MM.1S (cell line): ENCODE data around the gene ATP6V1B1.

Source experiments
- DNase-seq: peaks from one replicate; pipeline ENCODE4 v3.0.0-alpha.2; 2015
- H2AFZ ChIP-seq: fragments of 300-600 bp; sonication (generic); 2 replicates; pipeline ENCODE4 v1.6.0; 2016; ENCODE audit warnings: antibody characterized with exemption, low read length
- H3F3A ChIP-seq: fragments of 300-600 bp; sonication (generic); 2 replicates; pipeline ENCODE4 v1.6.1; 2016; ENCODE audit warnings: mild to moderate bottlenecking, antibody characterized with exemption, low read length, moderate library complexity, mixed read lengths; ENCODE audit not compliant: insufficient read depth
- H3K27ac ChIP-seq: fragments of 300-600 bp; sonication (generic); 2 replicates; pipeline ENCODE4 v1.5.1; 2016; ENCODE audit warnings: mild to moderate bottlenecking, low read length
- H3K27me3 ChIP-seq: fragments of 300-600 bp; sonication (generic); replicated peaks from 2 replicates; pipeline ENCODE4 v1.6.0; 2016; ENCODE audit warnings: low read length; ENCODE audit not compliant: insufficient read depth
- H3K36me3 ChIP-seq: fragments of 300-600 bp; sonication (generic); replicated peaks from 2 replicates; pipeline ENCODE4 v1.6.1; 2016; ENCODE audit warnings: mild to moderate bottlenecking, low read length, mixed read lengths; ENCODE audit not compliant: insufficient read depth
- H3K4me1 ChIP-seq: fragments of 300-600 bp; sonication (generic); 2 replicates; pipeline ENCODE4 v1.6.1; 2016; ENCODE audit warnings: low read length, mixed read lengths
- H3K4me2 ChIP-seq: fragments of 300-600 bp; sonication (generic); 2 replicates; pipeline ENCODE4 v1.6.0; 2016; ENCODE audit warnings: low read depth, low read length
- H3K4me3 ChIP-seq: fragments of 300-600 bp; sonication (generic); 2 replicates; pipeline ENCODE4 v1.5.1; 2016; ENCODE audit warnings: low read length, mixed read lengths
- H3K79me2 ChIP-seq: fragments of 300-600 bp; sonication (generic); 2 replicates; pipeline ENCODE4 v1.6.1; 2016; ENCODE audit warnings: mixed run types, low read length, mixed read lengths
- H3K9ac ChIP-seq: fragments of 300-600 bp; sonication (generic); 2 replicates; pipeline ENCODE4 v1.6.1; 2016; ENCODE audit warnings: low read length, mixed read lengths
- H3K9me2 ChIP-seq: fragments of 300-600 bp; sonication (generic); replicated peaks from 2 replicates; pipeline ENCODE4 v1.6.1; 2016; ENCODE audit warnings: mild to moderate bottlenecking, low read length, mixed read lengths; ENCODE audit not compliant: insufficient read depth
- H3K9me3 ChIP-seq: fragments of 300-600 bp; sonication (generic); replicated peaks from 2 replicates; pipeline ENCODE4 v1.6.1; 2016; ENCODE audit warnings: mild to moderate bottlenecking, low read length, mixed read lengths; ENCODE audit not compliant: insufficient read depth
- H4K20me1 ChIP-seq: fragments of 300-600 bp; sonication (generic); 2 replicates; pipeline ENCODE4 v1.6.1; 2016; ENCODE audit warnings: mild to moderate bottlenecking, low read length, moderate library complexity, mixed read lengths; ENCODE audit not compliant: insufficient read depth
- EZH2 ChIP-seq: fragments of 300-600 bp; sonication (generic); optimal IDR thresholded peaks from 2 replicates; pipeline ENCODE3; 2017; ENCODE audit warnings: low read depth, mild to moderate bottlenecking, antibody characterized with exemption, low read length, mixed read lengths
- EZH2phosphoT487 ChIP-seq: fragments of 300-600 bp; sonication (generic); IDR thresholded peaks from 2 replicates; pipeline ENCODE4 v1.6.1; 2018; ENCODE audit warnings: antibody characterized with exemption, low read length
- TF ChIP-seq, protein P1 (sequence below): fragments of 300-600 bp; sonication (generic); IDR thresholded peaks from 2 replicates; pipeline ENCODE4 v1.5.1; 2016; ENCODE audit warnings: antibody characterized with exemption, low read length, mixed read lengths

ATP6V1B1 gene

DNA sequence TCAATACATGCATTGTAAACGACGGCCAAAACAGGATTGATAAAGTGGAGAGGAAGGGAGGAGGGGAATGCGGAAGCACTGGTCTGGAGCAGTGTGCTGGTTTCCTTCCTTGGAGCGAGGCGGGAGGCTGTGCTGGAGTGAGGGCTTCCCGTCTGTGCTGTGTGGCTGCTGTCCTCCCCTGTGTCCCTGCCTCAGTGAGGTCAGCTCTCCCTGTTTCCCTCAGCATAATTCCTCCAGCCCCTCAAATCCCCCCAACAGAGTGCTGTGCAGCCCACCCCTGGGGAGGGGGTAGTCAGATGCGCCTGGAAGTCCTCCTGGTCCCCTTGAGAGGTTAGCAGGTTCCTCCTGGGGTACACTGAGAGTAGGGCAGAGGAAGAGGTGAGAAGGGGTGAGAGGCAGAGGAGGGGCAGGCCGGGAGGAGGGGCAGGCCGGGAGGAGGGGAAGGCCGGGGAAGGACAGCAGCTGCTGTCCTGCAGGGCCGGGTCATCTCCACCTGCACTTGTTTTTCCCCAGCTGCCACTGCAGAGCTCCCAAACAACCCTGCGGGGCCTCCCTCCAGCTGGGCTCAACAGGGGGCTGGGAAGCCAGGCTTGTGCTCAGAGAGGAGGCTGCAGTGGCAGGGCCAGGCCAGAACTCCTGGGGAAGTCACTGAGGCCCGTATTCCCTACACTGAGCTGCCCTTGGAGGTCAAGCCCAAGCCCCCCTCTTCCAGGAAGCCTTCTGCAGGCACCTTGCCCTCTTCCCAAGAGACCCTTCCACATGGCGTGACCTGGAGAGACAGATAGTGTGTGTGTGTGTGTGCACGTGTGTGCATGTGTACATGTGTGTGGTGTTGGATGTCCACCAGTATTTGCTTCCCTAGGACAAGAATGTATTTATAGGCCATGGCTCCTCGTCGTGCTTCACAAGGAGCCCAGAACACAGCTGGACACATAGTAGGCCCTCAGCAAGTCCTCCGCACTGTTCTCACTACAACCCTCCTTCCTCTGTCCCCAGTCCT lies 13.2 kb upstream of the ATP6V1B1 start:
- TF ChIP-seq, protein P1, sequence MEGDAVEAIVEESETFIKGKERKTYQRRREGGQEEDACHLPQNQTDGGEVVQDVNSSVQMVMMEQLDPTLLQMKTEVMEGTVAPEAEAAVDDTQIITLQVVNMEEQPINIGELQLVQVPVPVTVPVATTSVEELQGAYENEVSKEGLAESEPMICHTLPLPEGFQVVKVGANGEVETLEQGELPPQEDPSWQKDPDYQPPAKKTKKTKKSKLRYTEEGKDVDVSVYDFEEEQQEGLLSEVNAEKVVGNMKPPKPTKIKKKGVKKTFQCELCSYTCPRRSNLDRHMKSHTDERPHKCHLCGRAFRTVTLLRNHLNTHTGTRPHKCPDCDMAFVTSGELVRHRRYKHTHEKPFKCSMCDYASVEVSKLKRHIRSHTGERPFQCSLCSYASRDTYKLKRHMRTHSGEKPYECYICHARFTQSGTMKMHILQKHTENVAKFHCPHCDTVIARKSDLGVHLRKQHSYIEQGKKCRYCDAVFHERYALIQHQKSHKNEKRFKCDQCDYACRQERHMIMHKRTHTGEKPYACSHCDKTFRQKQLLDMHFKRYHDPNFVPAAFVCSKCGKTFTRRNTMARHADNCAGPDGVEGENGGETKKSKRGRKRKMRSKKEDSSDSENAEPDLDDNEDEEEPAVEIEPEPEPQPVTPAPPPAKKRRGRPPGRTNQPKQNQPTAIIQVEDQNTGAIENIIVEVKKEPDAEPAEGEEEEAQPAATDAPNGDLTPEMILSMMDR: no peak
- TF ChIP-seq EZH2phosphoT487: no peak
- no peak for TF ChIP-seq EZH2
- no peaks in the 10 kb centered on the region for H3K9me3 ChIP-seq
- H3K4me2 ChIP-seq: no peak overlapping the region
- H3F3A ChIP-seq: no peaks in the 10 kb centered on the region
- H3K36me3 ChIP-seq: no peaks in the 10 kb centered on the region
- 0 out of 2 replicates have a peak overlapping the region, but pooled peaks have one; percentile 1 for H2AFZ ChIP-seq
- H4K20me1 ChIP-seq: no peaks in the 10 kb centered on the region
- no peak for DNase-seq
- no peaks in the 10 kb centered on the region for H3K4me1 ChIP-seq
- no peaks in the 10 kb centered on the region for H3K79me2 ChIP-seq
- no peak overlapping the region for H3K27ac ChIP-seq
- H3K9ac ChIP-seq: no peak overlapping the region
- no peaks in the 10 kb centered on the region for H3K27me3 ChIP-seq
- no peak overlapping the region for H3K4me3 ChIP-seq
- H3K9me2 ChIP-seq: no peaks in the 10 kb centered on the region

DNA sequence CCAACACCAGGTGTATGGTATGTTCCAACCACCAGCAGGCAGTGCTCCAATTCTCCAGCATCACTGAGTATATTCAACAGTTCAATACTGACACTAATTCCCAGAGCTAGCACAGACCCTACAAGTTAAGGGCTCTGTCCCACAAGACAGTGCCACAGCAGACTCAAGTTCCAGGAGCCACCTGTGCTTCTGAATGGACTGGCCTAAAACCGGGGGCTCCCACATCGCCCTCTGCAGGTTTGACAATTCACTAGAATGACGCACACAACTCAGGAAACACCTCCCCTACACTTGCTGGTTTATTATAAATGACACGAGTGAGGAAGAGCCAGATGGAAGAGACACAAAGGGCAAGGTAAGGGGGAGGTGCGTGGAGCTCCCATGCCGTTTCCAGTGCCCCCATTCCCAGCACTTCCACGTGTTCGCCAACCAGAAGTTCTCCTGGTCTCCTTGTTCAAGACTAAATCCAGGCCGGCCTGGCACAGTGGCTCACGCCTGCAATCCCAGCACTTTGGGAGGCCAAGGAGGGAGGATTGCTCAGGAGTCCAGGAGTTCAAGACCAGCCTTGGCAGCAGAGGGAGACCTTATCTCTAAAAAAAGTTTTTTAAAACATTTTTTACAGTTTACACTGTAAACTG lies 12.2 kb upstream of the ATP6V1B1 start:
- no peaks in the 10 kb centered on the region for H3K4me1 ChIP-seq
- DNase-seq: peak; percentile 23
- no peak overlapping the region for H2AFZ ChIP-seq
- no peak overlapping the region for H3K4me2 ChIP-seq
- H3K9me2 ChIP-seq: no peaks in the 10 kb centered on the region
- no peaks in the 10 kb centered on the region for H3K36me3 ChIP-seq
- H3K4me3 ChIP-seq: no peak overlapping the region
- H3K9me3 ChIP-seq: no peaks in the 10 kb centered on the region
- no peak for TF ChIP-seq EZH2phosphoT487
- TF ChIP-seq, protein P1: peak; percentile 17
- TF ChIP-seq EZH2: no peak
- no peaks in the 10 kb centered on the region for H3F3A ChIP-seq
- H3K79me2 ChIP-seq: no peaks in the 10 kb centered on the region
- H4K20me1 ChIP-seq: no peaks in the 10 kb centered on the region
- H3K27ac ChIP-seq: no peak overlapping the region
- H3K27me3 ChIP-seq: no peaks in the 10 kb centered on the region; the same call in 1 of the 2 replicates
- H3K9ac ChIP-seq: no peak overlapping the region

DNA sequence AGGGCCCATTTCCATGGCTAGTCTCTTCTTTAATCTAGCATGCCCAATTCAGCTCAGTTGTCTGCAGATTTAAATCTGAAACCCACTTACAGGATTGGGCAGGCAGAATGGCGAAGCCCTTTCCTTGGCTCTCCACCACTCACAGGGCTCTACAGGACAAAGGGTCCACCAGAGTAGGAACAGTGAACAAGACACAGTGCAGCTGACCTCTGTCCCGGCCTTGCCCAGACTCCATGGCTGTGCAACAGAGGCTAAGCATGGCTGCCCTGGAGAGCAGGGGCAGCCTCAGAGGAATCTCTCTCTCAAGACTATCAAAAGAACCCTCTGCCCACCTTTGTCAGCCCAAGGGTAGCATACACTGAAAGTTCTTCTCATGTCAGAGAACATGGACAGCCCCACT lies 9.7 kb upstream of the ATP6V1B1 start:
- Histone ChIP-seq H3K27me3 (no peaks in the 10 kb centered on the region; the same call in 1 of the 2 replicates), H3K9ac (no peak overlapping the region)

More for the DNA sequence above, 9.7 kb upstream of the ATP6V1B1 start:
- no peaks in the 10 kb centered on the region for H3F3A ChIP-seq
- H3K79me2 ChIP-seq: no peaks in the 10 kb centered on the region
- no peaks in the 10 kb centered on the region for H3K36me3 ChIP-seq
- DNase-seq: no peak
- H2AFZ ChIP-seq: no peak overlapping the region
- no peak overlapping the region for H3K4me2 ChIP-seq
- no peaks in the 10 kb centered on the region for H3K9me2 ChIP-seq
- no peak overlapping the region for H3K27ac ChIP-seq
- TF ChIP-seq EZH2 (no peak), EZH2phosphoT487 (no peak)
- TF ChIP-seq, protein P1: no peak
- H3K9me3 ChIP-seq: no peaks in the 10 kb centered on the region
- no peaks in the 10 kb centered on the region for H3K4me1 ChIP-seq
- no peak overlapping the region for H3K4me3 ChIP-seq
- H4K20me1 ChIP-seq: no peaks in the 10 kb centered on the region
